K562 (cell line): Measurements from ENCODE around the gene PPARD.

Experiments
- CREBBP ChIP-seq: IDR thresholded peaks from one replicate; pipeline ENCODE4 v1.6.1; 2012; ENCODE audit warnings: low read depth, mild to moderate bottlenecking, control low read depth, inconsistent platforms, low read length
- HDAC6 ChIP-seq: IDR thresholded peaks from 2 replicates; pipeline ENCODE4 v1.6.1; 2012; ENCODE audit warnings: low read depth, mild to moderate bottlenecking, control low read depth, inconsistent platforms, low read length, moderate library complexity
- HMG20B ChIP-seq: fragments of 250-450 bp; sonication (Bioruptor Pico); IDR thresholded peaks from 2 replicates; pipeline ENCODE4 v1.5.0; 2021; ENCODE audit warnings: mild to moderate bottlenecking
- MED1 ChIP-seq: sonication (generic); formaldehyde crosslinking; IDR thresholded peaks from 2 replicates; pipeline ENCODE4 v1.8.1; 2023; ENCODE audit warnings: missing genetic modification reagents, borderline replicate concordance
- POLR2A ChIP-seq: fragments of 450-650 bp; conservative IDR thresholded peaks from 2 replicates; pipeline ENCODE4 v1.6.1; 2016
- SUPT5H ChIP-seq: fragments of 450-650 bp; IDR thresholded peaks from 2 replicates; pipeline ENCODE4 v1.6.1; 2016
- TAF1 ChIP-seq: IDR thresholded peaks from 2 replicates; pipeline ENCODE4 v1.6.1; 2011; ENCODE audit warnings: mild to moderate bottlenecking, low read length, moderate library complexity; ENCODE audit not compliant: insufficient read depth, control insufficient read depth, severe bottlenecking; ENCODE audit errors: extremely low read depth
- TRIM24 ChIP-seq, 2 experiments: fragments of 450-650 bp; IDR thresholded peaks; 2 replicates each; pipeline ENCODE4 v1.6.1; 2016
- XRCC5 ChIP-seq: fragments of 200-400 bp; formaldehyde crosslinking; IDR thresholded peaks from 2 replicates; pipeline ENCODE4 v1.6.1; 2017; ENCODE audit warnings: low read depth, mild to moderate bottlenecking, low read length
- ZNF274 ChIP-seq: IDR thresholded peaks from 2 replicates; pipeline ENCODE4 v1.6.1; 2011; ENCODE audit warnings: low read depth, mild to moderate bottlenecking, low read length, moderate library complexity, borderline replicate concordance
- TF ChIP-seq, protein P1 (sequence below): sonication (generic); formaldehyde crosslinking; IDR thresholded peaks from 2 replicates; pipeline ENCODE4 v1.9.0; 2022; ENCODE audit warnings: mild to moderate bottlenecking, missing genetic modification reagents
- TF ChIP-seq, protein P2 (sequence below): sonication (generic); formaldehyde crosslinking; IDR thresholded peaks from 2 replicates; pipeline ENCODE4 v1.8.0; 2022; ENCODE audit warnings: mild to moderate bottlenecking, missing genetic modification reagents
- TF ChIP-seq, protein P3 (sequence below), 2 experiments: IDR thresholded peaks; 2 replicates each; pipeline ENCODE4 v1.6.1; 2011; ENCODE audit warnings: borderline replicate concordance in 1 of 2, control low read depth in 1 of 2, low read depth in 1 of 2, low read length in 1 of 2, mild to moderate bottlenecking in 1 of 2, mixed read lengths in 1 of 2, moderate library complexity in 1 of 2; ENCODE audit not compliant: insufficient read depth in 1 of 2, insufficient read length in 1 of 2, poor library complexity in 1 of 2, severe bottlenecking in 1 of 2; ENCODE audit errors: extremely low read depth in 1 of 2

DNA sequence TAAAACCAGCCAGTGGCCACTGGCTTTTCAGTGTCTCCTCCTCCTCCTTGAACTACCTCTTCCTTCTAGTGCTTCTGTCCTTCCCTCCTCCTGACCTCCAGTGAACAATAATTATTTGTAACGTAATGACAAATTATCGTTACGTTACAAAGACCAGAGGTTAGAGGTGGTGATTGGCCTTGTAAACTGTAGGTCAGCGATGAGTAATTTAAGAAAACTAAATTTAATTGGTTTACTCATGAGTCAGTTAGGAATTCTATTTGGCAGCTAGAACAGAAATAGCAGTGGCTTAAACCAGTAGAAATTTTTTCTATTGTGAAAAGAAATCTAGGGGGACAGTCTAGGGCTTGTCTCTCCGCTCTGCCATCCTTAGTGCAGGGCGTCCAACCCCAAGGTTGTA is 38.8 kb downstream of the PPARD start:
- TF ChIP-seq, protein P1, sequence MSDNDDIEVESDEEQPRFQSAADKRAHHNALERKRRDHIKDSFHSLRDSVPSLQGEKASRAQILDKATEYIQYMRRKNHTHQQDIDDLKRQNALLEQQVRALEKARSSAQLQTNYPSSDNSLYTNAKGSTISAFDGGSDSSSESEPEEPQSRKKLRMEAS (CRISPR knock-in tag): no peak
- TF ChIP-seq, protein P2, sequence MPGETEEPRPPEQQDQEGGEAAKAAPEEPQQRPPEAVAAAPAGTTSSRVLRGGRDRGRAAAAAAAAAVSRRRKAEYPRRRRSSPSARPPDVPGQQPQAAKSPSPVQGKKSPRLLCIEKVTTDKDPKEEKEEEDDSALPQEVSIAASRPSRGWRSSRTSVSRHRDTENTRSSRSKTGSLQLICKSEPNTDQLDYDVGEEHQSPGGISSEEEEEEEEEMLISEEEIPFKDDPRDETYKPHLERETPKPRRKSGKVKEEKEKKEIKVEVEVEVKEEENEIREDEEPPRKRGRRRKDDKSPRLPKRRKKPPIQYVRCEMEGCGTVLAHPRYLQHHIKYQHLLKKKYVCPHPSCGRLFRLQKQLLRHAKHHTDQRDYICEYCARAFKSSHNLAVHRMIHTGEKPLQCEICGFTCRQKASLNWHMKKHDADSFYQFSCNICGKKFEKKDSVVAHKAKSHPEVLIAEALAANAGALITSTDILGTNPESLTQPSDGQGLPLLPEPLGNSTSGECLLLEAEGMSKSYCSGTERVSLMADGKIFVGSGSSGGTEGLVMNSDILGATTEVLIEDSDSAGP (CRISPR knock-in tag): no peak
- no peak for TF ChIP-seq XRCC5
- TF ChIP-seq ZNF274: no peak
- no peak for TF ChIP-seq HMG20B (CRISPR knock-in tag)
- TF ChIP-seq, protein P3, sequence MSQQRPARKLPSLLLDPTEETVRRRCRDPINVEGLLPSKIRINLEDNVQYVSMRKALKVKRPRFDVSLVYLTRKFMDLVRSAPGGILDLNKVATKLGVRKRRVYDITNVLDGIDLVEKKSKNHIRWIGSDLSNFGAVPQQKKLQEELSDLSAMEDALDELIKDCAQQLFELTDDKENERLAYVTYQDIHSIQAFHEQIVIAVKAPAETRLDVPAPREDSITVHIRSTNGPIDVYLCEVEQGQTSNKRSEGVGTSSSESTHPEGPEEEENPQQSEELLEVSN (IDR thresholded peaks at IDR 0.05; ENCODE audit: borderline replicate concordance in 1 of 2, extremely low read depth in 1 of 2, insufficient read depth in 1 of 2, insufficient read length in 1 of 2, low read depth in 1 of 2, low read length in 1 of 2, poor library complexity in 1 of 2, severe bottlenecking in 1 of 2): no peak
- TF ChIP-seq MED1: no peak
- TF ChIP-seq CREBBP: no peak
- TF ChIP-seq POLR2A: no peak
- TF ChIP-seq TAF1: no peak
- TF ChIP-seq HDAC6: no peak
- TF ChIP-seq SUPT5H: no peak
- no peak for TF ChIP-seq TRIM24 (IDR thresholded peaks at IDR 0.05)
